Stimulated activated CD4-positive, alpha-beta T cell treated with anti-CD3 and anti-CD28 coated beads, Interleukin-1b, Interleukin-23, amount 100 ng/mL, for 4 hours (primary cell): ENCODE results near the gene ITGB8.

Experiments used
- DNase-seq, 2 donors: peaks; one replicate each; pipeline ENCODE4 v3.0.0-alpha.2; 2020; ENCODE audit warnings: low read depth in 2 of 2

The ITGB8 gene

DNA sequence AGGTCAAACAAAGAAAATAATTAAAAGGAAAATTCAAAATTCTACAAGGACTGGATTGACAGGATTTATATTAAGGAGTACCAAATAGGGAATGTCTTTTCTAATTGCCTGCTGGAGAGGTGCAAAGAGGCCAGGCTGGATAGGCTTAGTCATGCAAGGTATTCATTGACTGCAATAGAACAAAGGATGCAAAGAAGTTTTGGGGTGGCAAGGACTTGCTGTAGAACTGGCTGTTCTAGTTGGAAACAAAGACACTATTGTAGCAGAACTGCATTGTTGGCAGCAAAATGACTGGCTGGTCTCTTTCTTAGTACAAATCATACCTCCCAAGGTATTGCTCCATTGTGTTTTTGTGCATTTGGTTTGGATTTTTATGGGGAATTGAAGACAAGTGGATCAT lies 10.1 kb downstream of the ITGB8 start:
- DNase-seq = no peak

DNA sequence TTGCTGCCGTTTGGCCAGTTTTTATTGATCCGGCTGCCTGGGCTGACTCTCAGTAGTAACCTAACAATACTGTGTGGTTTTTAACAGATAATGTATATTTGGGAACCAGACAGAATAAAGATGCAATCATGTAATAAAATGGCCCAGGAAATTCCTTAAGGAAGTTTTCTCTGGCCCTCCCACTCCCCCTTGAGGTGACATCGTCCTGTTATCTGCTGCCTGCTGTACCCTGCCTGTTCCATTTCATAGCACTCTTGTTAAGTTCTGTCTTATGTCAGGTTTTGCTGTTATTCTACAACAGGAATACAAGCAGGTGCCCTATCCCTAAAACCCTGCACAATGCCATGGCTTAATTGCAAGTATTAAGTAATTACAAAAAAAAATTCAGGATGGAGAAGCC lies 12.5 kb downstream of the ITGB8 start:
- no peak for DNase-seq

DNA sequence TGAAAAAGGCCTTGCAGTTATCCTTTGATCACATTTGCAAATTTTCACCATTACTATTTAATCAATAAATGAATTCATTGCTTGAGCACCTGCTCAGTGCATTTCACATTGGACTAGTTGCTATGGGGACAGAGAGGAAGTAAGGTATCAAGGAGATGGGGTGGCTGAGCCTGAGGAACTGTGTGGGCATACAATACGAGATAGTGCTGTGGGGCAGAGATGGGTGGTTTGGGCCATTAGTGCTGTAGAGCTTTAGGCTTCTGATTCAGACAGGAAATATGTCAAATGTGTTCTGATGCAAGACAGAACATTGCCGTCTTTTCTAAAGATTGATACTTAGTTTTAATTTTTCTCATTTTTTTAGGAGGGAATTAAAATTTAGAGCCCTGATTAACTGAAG lies 13.2 kb downstream of the ITGB8 start:
- DNase-seq = no peak

DNA sequence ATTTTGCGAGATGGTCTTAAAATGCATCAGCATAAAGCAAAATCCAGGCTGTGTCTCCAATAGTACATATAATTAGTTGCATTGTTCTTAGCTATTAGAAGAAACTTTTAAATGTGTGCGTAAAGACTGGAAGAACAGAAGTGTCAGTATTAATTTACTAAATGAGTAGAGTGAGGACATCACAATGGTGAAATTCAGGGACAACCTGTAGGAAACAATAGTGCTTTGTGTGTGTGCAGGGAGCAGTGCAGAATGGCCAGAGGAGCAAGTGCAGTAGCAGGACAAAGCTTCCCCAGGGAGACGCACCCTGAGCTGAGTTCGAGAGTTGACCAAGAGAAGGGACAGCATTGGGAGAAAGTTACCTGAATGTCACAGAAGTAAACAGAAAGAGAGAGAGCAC lies 13.7 kb downstream of the ITGB8 start:
- DNase-seq = no peak

DNA sequence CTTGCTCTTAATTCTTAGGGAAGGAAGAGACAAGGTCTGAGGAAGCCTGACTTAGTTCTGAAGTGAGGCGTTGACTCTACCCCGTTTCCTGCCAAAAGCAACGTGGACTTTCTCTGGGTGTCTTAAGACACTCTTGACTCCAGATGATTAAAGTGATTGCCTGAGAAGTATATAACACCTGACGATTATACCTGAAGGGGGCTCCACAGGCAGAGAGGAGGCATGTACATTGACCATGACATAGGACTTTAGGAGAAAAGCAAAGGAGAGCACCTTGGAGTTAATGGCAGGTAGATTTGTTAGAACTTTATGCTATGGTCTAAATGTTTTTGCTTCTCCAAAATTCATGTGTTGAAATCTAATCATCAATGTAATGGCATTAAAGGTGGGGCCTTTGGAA lies 15.9 kb downstream of the ITGB8 start:
- DNase-seq = no peak

DNA sequence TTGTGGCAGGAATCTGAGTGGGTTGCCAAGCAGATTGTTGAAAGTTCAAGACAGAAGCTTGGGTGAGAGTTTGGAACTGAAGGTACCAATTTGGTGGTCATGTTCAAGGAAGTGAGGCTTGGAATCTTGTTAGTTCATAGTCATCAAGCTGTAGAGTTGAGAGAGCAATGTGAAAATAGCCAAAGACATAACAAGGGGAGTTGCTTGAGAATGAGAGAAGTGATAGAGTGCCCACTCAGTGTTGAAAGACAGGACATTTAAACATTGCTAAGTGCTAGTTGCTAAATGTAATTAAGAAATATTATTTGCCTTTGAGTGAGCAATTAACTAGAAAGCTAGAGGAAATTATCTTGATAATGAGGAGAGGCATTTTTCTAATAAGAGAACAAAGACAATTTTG lies 17.0 kb downstream of the ITGB8 start:
- no peak for DNase-seq

DNA sequence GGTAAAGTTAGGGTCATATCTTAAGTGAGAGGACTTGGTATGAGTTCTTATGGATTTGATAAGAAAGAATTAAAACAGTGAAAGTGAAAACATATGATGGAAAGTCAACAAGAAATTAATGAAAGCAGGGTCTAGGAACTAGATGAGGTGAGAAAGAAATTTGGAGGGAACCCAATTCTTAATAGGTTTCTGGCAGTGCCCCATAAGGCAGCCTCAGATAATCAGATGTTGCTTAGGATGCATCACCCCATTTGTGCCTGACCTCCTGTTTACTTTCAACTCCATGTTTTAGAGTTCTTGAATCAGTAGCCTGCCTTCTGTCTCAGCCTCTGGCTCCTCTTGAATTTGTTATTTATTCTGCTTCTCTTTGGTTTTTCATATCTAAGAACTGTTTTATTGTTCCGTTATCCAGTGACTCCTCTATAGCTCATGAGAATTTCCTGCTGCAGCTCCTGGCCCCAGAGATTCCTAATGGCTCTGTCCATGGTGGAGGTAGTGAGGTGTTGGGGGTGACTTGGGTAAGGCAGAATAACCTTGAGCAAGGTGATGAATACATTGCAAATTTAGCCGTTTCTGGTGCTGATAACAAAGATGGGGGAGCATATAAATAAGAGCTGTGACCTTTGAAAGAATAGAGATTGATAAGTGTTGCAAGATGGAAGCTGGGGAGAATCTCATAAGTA lies 17.6 kb downstream of the ITGB8 start:
- no peak for DNase-seq

DNA sequence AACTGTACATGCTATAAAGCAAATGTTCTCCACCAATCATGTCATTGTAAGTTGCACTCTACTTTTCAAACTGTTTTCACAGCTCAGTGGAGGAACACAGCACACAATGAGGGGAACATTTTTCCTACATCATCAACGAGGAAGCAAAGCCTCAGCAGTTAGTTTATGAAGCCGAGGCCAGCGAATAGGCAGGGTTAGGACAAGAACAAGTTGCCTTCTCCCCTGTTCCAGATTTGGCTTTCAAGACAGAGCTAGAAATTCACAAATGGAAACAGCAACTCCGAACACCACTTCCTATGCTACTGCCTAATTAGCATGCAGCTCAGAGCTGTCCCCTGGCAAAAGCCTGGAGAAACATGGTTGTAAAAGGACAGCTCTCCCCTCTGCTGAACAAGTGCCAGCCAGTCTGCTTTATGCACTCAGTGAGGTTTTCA lies 19.8 kb downstream of the ITGB8 start:
- DNase-seq = no peak

DNA sequence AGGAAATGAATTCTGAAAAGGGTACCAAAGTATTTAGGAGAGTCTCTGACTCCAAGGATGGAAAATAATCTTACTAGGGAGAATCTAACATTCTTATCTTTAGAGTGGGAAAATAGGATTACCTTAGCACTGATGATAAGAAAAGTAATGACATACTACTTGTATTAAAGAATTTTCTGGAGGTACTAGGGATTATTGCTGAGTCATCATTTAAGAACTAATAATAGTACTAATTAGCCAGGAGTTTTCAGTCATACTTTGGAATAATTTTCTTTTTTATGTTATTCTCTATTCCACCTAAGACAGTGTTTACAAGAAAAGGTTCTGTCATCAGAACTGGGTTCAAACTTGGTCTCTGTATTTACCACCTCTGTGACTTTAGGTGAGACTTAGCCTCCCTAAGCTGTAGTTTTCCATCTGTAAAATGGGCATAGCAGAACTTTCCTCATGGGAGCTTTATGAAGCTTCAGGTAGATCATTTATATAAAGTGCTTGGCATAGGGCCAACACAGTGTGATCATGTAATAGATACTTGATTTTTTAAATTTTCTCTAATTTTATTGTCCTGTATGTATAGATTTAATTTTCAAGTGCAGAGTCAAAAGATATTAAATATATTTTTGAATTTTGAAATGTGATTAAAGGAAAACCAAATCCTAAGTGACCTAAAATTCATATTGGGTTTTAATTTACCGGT lies 20.4 kb downstream of the ITGB8 start:
- no peak for DNase-seq

DNA sequence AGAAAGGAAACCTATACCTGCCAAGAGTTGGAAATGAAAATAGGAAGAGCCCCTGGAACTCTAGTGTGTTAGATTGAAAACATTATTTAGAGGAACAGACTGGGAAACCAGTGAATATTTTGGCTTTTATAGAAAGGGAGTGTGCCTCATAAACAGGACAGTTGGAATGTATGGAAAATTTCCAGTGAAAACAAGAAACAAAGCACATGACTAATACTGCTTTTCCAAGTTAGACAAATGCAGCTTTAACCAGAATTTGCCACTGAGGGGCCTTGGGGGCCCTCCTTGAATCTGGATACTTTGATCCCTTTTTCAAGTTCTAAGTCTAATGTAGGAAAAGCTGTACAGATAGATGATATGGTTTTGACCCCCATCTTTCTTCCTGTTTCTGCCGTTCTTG lies 21.2 kb downstream of the ITGB8 start:
- DNase-seq = no peak

DNA sequence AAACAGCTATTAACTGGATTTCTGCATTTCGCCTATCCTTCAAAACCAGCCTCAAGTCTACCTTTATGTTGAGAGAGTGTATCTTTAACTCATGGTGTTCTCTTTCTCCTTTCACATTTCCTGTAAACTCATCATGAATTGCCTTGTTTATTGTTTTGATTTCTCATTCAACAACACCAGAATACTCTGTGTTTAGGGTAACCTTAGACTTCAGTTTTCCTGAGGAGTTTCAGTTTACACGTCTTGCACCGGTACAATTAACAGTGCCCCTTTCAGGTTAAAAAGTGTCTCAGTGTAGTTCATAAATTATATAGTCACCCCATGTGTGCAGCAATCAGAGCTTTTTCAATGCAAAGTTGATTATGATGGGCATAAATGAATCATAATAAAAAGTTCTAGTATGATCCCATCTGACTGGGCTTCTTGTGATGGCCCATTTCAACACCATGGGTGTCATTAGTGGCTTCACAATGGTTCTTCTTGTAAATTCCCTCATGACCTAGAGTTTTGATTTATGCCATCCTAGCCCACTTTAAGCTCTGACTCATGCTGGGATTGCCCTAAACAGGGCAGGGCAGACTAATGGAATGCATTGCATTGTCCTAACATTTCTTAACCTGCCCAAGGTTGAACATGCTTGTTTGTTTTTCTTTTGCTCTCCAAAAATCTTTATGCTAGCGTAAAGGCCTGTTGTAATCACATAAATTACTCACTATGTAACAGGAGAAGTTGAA lies 22.0 kb downstream of the ITGB8 start:
- no peak for DNase-seq

DNA sequence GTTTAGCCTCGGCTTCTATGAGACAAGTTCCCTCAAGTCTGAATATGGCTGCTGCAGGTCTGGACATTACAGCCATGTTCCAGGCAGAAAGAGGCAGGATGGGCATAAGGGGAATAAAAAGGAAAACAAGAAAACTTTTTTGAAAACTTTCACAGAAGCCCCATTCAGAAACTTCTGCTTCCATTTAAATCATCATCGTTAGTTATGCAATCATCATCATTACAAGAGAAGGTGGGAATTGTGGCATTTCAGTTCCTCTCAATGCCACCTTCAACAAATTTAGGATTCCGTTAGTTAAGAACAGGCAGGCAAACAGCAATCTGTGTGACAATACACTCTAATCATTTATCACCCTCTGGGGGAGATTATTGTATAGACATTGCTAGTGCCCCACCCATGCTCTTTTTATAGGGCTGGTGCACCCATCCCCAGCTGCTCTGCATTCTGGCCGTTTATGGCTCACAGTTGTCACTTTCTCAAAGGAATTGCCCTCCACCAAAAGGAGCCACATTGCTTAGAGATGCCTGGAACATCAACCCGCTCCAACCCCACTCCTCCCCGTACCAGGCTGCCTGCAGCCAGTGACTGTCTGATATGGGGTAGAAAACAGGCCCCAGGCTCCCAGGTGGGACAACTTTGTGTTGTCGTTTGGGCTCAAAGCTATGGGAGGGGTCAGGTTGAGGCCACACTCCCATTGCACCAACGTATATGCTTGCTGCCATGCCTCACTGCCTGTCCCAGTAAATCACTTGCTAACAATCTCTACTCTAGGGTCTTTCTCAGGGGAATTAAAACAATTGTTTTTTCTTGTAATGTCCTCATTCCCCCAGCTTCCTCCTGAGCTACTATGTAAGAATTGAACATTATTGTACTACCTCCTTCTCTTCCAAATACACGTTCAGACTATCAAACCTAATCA lies 24.2 kb downstream of the ITGB8 start:
- DNase-seq = no peak

DNA sequence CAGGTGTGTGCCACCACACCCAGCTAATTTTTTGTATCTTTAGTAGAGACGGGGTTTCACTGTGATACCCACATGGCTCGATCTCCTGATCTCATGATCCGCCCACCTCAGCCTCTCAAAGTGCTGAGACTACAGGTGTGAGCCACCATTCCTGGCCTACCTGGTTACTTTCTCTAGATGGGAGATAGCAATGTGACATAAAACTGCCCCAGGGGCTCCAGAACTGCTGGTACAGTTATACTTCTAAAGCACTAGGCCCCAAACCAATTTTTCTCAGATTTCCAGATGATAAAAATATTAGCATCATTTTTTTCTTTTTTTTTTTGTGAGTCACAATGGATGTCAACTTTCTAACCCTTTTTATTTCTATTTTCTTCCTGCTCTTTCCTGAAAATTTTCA lies 27.4 kb downstream of the ITGB8 start:
- DNase-seq = no peak

DNA sequence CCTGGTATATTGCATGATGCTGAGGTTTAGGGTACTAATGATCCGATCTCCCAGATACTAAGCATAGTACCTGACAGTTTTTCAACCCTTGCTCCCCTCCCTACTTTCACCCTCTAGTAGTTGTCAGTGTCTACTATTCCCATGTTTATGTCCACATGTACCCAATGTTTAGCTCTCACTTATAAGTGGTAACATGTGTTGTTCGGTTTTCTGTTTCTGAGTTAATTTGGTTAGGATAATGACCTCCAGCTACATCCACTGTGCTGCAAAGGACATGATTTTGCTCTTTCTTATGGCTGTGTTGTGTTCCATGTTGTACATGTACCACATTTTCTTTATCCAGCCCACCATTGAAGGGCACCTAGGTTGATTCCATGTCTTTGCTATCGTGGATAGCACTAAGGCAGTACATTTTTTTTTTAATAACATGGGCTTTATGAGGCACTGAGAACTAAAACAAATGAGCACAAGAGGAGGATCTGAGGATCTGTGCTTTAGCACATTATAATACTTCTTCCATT lies 28.1 kb downstream of the ITGB8 start:
- no peak for DNase-seq

DNA sequence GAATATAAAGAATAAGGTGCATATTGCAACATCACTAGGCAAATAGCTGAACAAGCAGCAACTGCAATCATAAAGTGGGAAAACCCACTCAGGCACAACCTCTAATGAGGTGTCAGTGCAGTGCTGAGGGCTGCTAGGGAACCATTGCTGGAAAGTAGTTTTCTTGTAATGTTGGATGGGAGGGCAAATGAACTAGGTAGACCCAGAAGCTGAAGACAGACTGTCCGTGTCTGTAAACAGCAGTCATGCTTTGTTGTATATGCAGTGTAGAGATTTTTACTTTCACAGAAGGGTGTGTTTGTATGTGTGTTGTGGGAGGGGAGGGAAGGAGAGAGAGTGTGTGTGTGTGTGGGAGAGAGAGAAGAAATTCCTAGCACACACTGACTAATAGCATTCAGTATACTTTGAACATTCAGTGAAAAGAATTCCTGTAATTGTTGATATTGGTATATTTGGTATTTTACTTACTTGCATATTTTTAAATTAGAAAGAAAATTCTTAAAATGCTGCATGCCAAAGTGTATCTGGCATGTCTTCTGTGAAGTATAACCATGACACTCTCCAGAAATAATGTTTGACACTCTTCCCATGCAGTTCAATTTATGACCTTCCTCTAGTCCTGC lies 28.8 kb downstream of the ITGB8 start:
- DNase-seq = no peak

DNA sequence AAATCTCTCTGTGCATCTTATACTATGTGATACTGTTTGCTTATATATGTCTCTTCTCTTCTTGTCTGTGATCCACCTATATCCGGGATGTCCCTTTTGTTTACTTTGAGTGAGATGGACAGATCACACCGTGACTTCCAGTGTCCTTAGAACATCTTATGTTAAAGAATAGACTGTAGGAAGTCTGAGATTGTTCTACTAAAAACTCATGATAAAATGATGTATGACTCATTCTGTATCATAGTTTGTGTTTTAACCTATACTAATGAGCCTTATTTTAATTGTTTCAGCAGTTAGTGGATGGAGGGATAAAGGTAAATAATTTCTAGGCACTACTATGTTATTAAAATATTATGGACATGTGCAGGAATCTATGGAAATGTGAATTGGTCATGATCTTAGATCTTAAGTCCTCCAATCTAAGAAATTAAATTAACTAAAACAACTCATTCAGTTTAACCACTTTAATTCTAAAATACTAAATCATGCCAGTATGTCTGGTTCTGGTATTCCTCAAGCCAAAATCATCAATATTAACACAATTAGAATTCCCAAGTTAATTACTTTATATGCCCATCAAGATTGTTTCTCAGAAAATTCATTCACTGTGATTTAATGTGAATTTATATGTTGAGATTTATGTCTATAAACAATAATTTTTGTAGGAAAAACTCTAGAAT lies 32.0 kb downstream of the ITGB8 start:
- no peak for DNase-seq

DNA sequence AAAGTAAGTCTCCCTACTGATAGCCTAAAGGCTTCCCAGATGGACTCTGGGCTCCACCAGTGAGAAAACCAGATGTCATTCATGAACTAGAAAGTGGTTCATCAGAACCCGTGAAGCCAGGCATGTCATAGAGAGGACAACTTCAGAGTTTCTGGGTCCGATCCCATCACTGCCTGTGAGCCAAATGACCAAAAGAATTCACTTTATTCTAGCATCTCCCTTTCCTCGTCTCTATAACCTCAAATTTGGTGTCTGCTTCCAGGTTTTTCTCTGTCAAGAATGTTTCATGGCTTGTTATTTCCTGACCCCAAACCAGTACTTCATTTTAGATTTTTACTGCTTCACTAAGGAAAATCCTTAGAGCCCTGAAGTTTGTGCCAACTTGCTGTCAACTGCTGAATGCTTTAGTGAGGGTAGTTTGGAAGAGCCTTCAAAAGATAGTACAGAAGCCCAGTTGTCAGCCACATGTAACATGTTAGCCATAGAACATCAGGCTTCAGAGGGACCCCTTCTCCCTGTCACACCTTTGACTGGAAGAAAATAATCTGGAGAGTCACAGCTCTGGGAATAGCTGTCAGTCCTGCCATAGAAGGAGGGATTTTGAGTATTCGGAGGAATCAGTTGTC lies 34.0 kb downstream of the ITGB8 start:
- DNase-seq = no peak

DNA sequence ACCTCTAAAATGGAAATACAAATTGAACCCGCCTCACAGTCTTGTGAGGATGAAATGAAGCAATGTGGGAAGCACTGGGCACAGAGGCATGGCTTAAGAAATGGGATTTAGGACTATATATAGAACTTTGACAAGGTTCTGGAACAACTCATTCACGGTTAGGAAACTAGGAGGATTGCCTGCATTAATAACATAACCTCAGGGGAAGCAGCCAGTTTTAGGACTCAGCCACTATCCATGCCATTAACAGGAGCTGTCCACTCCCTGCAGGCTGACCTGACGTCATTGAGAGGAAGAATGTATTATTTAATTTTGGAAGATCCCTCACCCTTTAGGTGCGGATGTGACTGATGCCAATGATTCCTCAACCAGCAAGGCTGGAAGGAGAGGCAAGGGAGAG lies 34.8 kb downstream of the ITGB8 start:
- DNase-seq = no peak

DNA sequence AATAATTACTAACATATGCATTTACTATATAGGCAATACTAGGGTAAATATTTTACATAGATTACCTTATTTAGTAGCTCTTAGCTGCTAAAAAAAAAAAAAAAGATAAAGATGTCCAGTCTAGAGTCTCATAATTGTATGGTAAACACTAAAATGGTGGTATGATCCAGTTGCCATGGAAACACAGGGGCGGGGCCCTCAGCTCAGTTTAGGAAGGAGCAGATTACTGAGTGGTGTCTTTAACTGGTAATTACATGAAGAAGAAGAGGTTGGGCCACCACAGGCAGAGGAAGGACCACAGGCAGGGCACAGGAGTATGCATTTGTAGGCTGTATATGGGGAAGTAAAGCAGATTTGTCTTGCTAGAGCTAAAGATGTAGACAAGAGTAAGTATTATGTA lies 43.7 kb downstream of the ITGB8 start:
- DNase-seq = no peak

DNA sequence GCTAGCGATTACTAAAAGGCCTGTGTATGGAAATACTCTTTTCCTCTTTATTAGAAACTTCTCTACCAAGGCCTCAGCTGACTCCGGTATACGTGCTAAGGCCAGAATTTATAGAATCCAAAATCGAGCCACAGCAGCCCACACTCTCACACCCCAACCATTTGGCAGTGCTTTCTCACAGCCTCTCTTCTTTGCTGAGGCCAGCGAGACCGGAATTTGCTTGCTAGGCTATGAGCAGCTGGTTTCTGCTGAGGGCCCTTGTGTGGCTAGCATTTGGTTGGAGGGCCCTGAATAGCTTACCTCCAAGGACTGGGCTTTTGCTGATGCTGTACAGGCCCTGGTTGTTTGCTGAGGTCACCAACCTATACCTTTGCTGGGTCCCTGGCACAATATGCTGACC lies 46.1 kb downstream of the ITGB8 start:
- DNase-seq = no peak
